NCI-H345 treated with DMSO at 0.1 percent for 48 hours (cell line): ENCODE data around the gene ALG1L2.
A peak's percentile ranks its signal among the peaks of the same experiment; 100 is the strongest.
"Not testable (repeated sequence)": the region's sequence is repeated elsewhere in the genome, so short reads cannot be mapped to it uniquely, and the experiment has no call there.

ENCODE experiments used
- DNase-seq: peaks from one replicate; lab custom pipeline; 2025; ENCODE audit not compliant: unreplicated experiment; lab: John Stamatoyannopoulos, UW

ALG1L2 gene

DNA sequence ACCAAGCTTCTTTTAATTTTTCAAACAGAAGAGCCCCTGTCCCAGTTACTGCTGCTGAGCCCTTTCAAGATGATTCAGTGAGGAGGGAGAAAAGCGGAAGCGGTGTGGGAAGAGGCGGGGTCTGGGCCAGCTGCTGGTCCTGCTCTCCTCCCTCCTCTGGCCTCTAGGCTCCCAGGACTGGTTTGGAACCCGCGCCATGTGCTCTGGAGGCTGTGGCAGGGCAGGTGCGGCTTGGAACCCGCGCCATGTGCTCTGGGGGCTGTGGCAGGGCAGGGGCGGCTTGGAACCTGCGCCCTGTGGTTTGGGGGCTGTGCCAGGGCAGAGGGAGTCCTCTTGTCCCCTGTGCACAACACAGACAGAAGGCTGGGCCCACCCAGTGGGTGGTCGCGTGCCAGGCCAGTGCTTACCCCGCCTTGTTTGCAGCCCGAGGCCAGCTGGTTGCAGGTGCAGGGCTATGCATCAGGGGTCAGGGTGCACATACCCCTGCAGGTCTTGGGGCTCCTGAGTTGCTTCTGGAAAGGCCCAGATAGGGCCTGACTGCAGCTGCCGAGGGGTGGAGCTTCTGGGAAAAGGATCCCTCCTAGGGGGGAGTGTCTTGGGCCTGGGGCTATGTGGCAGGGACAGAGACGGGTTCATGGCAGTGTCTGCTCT, 12.2 kb downstream of the ALG1L2 start:
- DNase-seq: no peak

DNA sequence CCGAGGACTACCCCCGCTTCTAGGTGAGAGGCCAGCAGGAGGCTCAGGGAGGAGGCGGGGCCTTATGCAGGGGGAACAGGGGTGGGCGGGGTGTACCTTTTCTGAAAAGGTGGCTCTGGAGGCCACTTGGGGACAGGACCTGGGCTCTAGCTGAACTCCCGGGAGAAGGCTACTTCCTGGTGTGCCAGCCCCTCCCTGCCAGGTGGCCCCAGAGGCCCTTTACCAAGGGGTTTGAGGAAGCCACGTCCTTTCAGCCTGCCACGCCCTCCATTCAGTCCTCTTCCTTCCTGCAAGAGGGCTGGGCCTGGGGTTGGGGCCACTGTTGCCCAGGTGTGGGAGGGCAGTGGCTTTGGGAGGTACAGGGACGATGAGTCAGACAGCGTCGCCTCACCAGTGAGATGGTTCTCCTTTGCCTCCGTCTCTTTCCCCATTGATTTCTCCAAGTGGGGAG, 12.9 kb downstream of the ALG1L2 start:
- DNase-seq: not testable (repeated sequence)

DNA sequence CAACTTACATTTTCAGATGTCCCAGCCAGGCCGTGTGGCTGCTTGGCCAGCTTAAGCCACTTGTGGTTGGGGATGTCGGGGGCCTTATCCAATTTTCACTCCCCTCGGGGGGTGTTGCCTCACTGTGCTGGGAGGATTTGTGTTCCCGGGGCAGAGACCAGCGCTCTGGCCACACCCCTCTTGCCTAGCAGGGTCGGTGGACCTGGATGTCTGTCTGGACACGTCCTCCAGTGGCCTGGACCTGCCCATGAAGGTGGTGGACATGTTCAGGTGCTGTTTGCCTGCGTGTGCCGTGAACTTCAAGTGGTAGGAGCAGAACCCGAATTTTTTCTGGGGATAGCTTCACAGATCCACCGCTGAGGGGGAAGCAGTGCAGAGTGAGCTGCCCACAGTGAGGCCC, 14.2 kb downstream of the ALG1L2 start:
- DNase-seq: not testable (repeated sequence)

DNA sequence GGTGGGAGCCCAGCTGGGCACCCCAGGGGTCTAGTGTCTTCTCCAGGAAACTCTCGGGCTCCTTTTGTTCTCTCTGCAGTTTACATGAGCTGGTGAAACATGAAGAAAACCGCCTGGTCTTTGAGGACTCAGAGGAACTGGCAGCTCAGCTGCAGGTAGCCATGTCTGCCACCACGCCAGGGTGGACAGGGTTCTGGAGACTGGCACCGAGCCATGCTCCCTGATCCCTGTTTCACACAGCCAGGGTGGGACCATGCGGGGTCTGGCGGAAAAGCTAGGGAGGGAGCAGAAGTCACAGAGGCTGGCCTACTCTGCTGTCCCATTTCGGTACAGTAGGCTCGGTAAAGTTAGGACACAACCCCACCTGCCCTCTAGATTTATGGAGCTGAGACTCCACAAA, 15.5 kb downstream of the ALG1L2 start:
- DNase-seq: not testable (repeated sequence)

GRCh38 chr3:130097690-130098638, 16.3 kb downstream of the ALG1L2 start:
- not testable (repeated sequence) for DNase-seq

GRCh38 chr3:130098639-130099385, 17.2 kb downstream of the ALG1L2 start:
- DNase-seq: not testable (repeated sequence)

DNA sequence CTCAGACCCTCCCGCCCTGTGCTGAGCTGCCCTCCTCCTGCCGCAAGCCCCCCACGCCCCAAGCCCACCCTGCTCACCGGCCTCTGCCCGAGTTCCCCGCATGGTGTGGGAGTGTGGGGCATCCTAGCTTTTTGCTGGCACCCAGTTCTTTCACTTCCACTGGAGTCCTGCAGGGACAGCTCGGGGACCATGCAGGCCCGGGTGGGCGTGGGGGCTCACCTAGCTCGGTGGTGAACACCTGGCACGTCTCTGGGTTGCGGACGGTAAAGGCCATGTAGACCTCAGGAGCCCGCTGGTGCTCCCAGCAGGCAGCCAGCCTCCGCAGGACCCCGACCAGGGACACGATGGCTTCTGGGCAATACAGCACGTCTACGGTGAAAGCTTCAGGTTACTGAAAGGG, 20.9 kb downstream of the ALG1L2 start:
- not testable (repeated sequence) for DNase-seq

GRCh38 chr3:130104191-130104590, 22.6 kb downstream of the ALG1L2 start:
- not testable (repeated sequence) for DNase-seq

DNA sequence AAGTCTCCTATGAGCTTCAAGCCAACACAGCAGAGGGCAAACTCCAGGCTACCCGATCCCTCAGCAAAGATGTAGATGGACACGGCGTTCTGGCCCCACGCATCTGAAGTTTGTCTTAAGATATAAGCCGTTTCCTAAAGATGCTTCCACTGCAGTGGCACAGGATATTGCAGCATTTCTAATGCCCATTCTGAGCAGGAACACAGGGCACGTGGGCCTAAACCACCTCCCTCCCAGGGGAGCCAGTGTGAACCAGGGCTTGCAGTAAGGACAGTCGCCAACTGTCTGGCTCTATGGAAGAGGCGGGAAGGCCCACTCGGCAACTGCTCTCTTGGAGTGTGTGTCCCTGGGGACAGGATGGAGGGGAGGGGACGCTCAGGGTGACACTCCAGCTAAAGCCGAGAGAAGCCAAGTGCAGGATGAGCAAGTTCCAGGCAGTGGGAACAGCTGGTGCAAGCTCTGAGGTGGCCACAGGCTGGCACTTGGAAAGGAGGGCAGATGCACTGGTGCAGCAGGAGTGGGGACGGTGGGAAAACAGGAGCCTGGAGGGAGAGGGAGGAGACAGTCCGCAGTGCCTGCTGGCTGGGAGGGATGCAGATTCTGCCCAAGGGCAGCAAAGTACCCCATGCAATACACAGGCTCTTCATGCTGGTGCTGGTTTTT, 25.8 kb downstream of the ALG1L2 start:
- DNase-seq: not testable (repeated sequence)

DNA sequence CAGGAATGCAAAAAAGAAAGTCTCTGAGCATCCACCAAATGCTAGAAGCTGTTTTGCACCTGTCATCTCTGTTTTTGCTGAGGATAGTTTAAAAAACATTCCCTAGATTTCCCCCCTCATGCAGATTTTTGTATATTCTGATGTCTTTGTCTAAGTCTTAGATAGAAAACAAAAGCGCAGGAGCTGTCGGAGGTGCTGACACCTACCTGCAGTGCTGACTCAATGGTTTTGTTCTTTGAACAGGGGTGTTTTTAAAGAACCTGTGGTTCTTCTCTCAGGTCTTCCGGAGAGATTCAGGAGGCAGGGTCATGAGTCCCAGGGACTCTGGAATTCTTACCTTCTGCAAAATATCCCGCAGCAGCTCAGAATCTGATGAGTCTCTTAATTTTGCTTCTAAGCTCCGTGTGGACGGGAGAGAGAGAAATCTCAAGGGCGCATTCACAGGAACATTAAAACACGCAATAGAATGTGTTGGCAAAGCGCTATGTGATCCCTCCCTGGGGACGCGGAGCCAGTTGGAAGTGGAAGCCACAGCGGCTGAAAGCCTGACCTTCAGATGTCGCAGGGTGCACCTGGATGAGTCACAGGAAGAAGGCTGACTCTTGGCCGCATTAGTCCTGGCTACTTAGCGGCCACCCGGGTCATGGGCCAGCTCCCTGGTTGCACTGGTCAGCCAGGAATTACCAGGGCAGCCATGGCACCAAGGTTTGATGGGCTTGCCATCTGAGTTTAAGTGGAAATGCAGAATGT, 27.4 kb downstream of the ALG1L2 start:
- not testable (repeated sequence) for DNase-seq

GRCh38 chr3:130110386-130111169, 28.9 kb downstream of the ALG1L2 start:
- not testable (repeated sequence) for DNase-seq

DNA sequence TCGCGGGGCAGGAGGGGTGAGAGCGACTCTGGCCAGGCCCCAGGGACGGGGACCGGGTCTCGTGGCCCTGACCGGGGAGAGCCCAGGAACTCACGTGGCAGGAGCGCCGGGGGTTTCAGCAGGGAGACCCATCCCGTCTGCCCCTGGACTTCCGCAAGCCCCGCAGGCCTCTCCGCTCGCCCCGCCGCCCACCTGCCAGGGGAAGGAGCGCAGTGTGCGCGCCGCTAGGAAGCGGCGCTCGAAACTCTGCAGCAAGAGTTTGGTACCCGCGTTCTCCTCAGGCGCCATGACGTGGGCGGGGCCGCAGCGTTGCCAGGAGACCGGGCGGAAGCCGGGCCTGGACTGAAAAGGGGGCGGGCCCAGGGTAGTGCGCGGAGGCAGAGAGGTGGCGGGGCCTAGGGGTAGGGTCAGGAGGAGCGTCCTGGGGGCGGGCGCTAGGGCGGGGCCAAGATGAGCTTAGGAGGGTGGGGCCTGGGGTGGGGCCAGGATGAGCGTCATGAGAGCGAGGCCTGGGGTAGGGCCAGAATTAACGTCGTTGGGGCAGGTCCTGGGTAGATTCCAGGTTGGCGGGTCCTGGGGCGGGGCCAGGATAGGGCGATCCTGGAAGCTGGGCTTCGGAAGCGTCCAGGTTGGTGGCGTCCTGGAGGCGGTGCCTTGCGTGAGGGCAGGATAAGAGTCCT, 29.7 kb downstream of the ALG1L2 start:
- peak; percentile 89 for DNase-seq

DNA sequence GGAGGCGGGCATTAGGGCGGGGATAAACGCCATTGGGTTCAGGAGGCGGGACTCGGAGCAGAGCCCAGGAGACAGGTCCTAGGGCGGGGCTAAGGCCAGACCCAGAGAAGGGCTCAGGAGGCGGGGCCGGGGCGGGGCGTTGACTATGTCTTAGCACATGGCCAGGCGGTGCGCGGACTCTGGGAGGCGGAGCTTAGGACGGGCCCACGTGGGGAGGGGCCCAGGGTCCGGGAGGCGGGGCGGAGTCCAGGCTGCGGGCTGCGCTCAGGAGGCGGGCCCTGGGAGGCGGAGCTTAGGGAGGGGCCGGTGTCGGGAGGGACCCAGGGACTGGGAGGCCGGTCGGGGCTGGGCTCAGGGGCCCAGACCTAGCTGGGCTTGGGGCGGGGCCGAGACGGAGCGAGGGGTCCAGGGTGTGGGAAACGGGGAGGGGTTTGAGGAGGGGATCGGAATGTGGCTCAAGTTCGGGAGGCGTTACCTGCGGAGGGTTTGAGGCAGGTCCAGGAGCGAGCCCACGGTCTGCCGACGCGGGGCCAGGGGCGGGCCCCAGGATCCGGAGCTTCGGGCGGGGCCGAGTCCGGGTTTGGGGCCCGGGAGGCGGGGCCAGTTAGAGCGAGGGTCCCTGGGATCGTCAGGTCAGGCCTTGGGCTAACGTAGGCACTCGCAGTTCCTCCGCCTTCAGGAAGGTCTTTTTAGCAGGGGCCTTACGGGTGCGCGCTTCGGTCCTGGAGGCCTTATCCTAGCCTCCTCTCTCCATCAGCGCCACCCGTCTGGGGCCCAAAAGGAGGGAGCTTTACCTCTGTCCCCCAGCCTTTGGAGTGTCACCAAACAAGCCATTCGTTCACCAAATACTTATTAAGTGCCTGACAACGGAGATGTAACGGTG, 30.5 kb downstream of the ALG1L2 start:
- peak; percentile 40 for DNase-seq

DNA sequence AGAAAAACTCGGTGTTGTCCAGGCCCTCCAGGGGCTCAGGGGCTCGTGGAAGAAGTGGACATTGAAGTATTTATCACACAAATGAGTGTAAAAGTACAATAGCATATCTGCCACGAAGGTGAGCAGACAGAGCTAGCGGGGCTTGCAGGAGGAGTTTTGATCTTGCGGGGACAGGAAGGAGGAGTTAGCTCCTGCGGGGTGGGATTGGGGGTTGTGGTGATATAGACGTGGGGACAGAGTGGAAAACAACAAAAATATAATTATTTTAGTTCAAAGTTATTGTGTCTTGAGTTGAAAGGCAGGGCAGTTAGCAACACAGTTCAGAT, 31.1 kb downstream of the ALG1L2 start:
- DNase-seq: not testable (repeated sequence)

- not testable (repeated sequence) for DNase-seq
These were observed 33.8 kb downstream of the ALG1L2 start for GRCh38 chr3:130115400-130115799.

GRCh38 chr3:130117933-130118332, 36.3 kb downstream of the ALG1L2 start:
- DNase-seq: no peak

- DNase-seq: peak; percentile 46
These were observed 38.2 kb downstream of the ALG1L2 start for GRCh38 chr3:130119824-130120223.

DNA sequence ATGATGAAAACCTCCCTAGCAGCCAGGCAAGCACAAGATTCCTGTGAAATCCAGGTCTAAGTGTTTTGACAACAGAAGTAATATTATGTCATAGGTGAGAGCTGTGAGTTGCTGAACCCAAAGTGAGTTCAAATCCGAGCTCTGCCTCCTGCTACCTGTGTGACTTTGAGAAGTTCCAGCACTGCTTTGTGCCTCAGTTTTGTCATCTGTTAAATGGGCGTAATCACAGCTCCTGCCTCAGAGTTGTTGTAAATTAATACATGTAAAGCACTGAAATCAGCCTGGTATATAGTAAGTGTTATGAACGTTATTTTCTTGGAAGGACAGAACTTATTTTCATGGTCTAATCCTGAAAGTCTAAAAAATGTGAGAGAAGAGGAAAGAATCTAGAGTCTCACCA, 38.7 kb downstream of the ALG1L2 start:
- DNase-seq: not testable (repeated sequence)
